ENCODE measurements around the gene APOBEC2. TPM values are rescaled to one million over a fixed set of nuclear protein-coding genes. Genes with fewer than 3 reads are reported as not detected.

The APOBEC2 gene
- total RNA-seq, 1 donor from 2014 or later = not detected

- no peaks in the 10 kb centered on the region for H3K27me3 Mint-ChIP-seq (ENCODE audit: low read depth)
- no peaks in the 10 kb centered on the region for H3K36me3 Mint-ChIP-seq (ENCODE audit: low read depth)
- DNase-seq (ENCODE audit: low read depth, low spot score) = no peak
- H3K27ac Mint-ChIP-seq (ENCODE audit: unreplicated experiment) = peak overlapping the region; percentile 89
- no peak for TF ChIP-seq CTCF (conservative IDR thresholded peaks at IDR 0.05)
- peaks cover 23% of the 10 kb centered on the region for H3K4me1 Mint-ChIP-seq
- no peaks in the 10 kb centered on the region for H3K9me3 Mint-ChIP-seq
- H3K4me3 Mint-ChIP-seq = no peak overlapping the region
These were observed 5.0 kb upstream of the APOBEC2 start for GRCh38 chr6:41047745-41048732.

- H3K9me3 Mint-ChIP-seq = no peaks in the 10 kb centered on the region
- H3K27ac Mint-ChIP-seq (ENCODE audit: unreplicated experiment) = peak overlapping the region; percentile 87
- TF ChIP-seq CTCF (conservative IDR thresholded peaks at IDR 0.05) = no peak
- H3K4me1 Mint-ChIP-seq = peaks cover 23% of the 10 kb centered on the region
- DNase-seq (ENCODE audit: low read depth, low spot score) = no peak
- H3K27me3 Mint-ChIP-seq (ENCODE audit: low read depth) = no peaks in the 10 kb centered on the region
- H3K36me3 Mint-ChIP-seq (ENCODE audit: low read depth) = no peaks in the 10 kb centered on the region
- no peak overlapping the region for H3K4me3 Mint-ChIP-seq
These were observed 3.5 kb upstream of the APOBEC2 start for GRCh38 chr6:41049521-41049920.

- Mint-ChIP-seq H3K27ac (ENCODE audit: unreplicated experiment) (no peak overlapping the region), H3K4me1 (peaks cover 24% of the 10 kb centered on the region), H3K36me3 (ENCODE audit: low read depth) (no peaks in the 10 kb centered on the region), H3K9me3 (no peaks in the 10 kb centered on the region), H3K27me3 (ENCODE audit: low read depth) (no peaks in the 10 kb centered on the region), H3K4me3 (no peak overlapping the region)
- TF ChIP-seq CTCF (conservative IDR thresholded peaks at IDR 0.05) = no peak
- DNase-seq (ENCODE audit: low read depth, low spot score) = no peak
These were observed 3.0 kb upstream of the APOBEC2 start for GRCh38 chr6:41049955-41050354.

- Mint-ChIP-seq H3K4me1 (peaks cover 28% of the 10 kb centered on the region), H3K4me3 (no peak overlapping the region), H3K9me3 (no peaks in the 10 kb centered on the region), H3K27me3 (ENCODE audit: low read depth) (no peaks in the 10 kb centered on the region), H3K36me3 (ENCODE audit: low read depth) (no peaks in the 10 kb centered on the region), H3K27ac (ENCODE audit: unreplicated experiment) (no peak overlapping the region)
- DNase-seq (ENCODE audit: low read depth, low spot score) = no peak
- TF ChIP-seq CTCF (conservative IDR thresholded peaks at IDR 0.05) = no peak
These were observed 2.5 kb upstream of the APOBEC2 start for GRCh38 chr6:41050536-41050935.

- peaks cover 28% of the 10 kb centered on the region for H3K4me1 Mint-ChIP-seq
- TF ChIP-seq CTCF (conservative IDR thresholded peaks at IDR 0.05) = no peak
- H3K27ac Mint-ChIP-seq (ENCODE audit: unreplicated experiment) = peak overlapping the region; percentile 23
- no peaks in the 10 kb centered on the region for H3K9me3 Mint-ChIP-seq
- no peak for DNase-seq (ENCODE audit: low read depth, low spot score)
- H3K4me3 Mint-ChIP-seq = no peak overlapping the region
- H3K27me3 Mint-ChIP-seq (ENCODE audit: low read depth) = no peaks in the 10 kb centered on the region
- H3K36me3 Mint-ChIP-seq (ENCODE audit: low read depth) = no peaks in the 10 kb centered on the region
These were observed 1.1 kb upstream of the APOBEC2 start for GRCh38 chr6:41051873-41052272.
